Lower lobe of right lung (tissue), 2 donors: Measurements from ENCODE around the gene ICE1. TPM values are rescaled to one million over a fixed set of nuclear protein-coding genes. Genes with fewer than 3 reads are reported as not detected.

Source experiments
- ATAC-seq, 2 donors: fragments of 200-7000 bp; cut with Tn5 transposase; one replicate each; pipeline ENCODE4 v1.9.1; 2020 to 2022; ENCODE audit warnings: mild to moderate bottlenecking in 2 of 2, moderate library complexity in 2 of 2
- DNase-seq: peaks from one replicate; pipeline ENCODE4 v3.0.0-alpha.2; 2020
- H3K27ac ChIP-seq: fragments of 200-600 bp; one replicate; pipeline ENCODE4 v1.8.0; 2022
- H3K27me3 ChIP-seq: fragments of 200-600 bp; one replicate; pipeline ENCODE4 v1.8.0; 2022; ENCODE audit warnings: low read depth
- H3K36me3 ChIP-seq: fragments of 200-600 bp; one replicate; pipeline ENCODE4 v1.8.0; 2022; ENCODE audit warnings: mild to moderate bottlenecking
- H3K4me1 ChIP-seq: fragments of 200-600 bp; one replicate; pipeline ENCODE4 v1.8.0; 2022
- H3K4me3 ChIP-seq: fragments of 200-600 bp; one replicate; pipeline ENCODE4 v1.8.0; 2022; ENCODE audit warnings: mild to moderate bottlenecking
- H3K9me3 ChIP-seq: fragments of 200-600 bp; one replicate; pipeline ENCODE4 v1.8.0; 2022
- intact Hi-C: fragments of 100-400 bp; cut with DNase I; formaldehyde crosslinking; loops from one replicate; pipeline ENCODE4 v1.11.0; 2022
- total RNA-seq: library from RNA; stranded (reverse); fragmentation: NEBNext Ultra II Directional; extraction: Animal tissue kit (Norgen Biotek cat#: 25700); gene quantifications from one replicate; pipeline ENCODE4 v1.2.1, GENCODE V29; 2021
- TF ChIP-seq, protein P1 (sequence below): fragments of 200-600 bp; IDR thresholded peaks from one replicate; pipeline ENCODE4 v1.8.0; 2022; ENCODE audit warnings: antibody characterized with exemption, mild to moderate bottlenecking
- donor health status: DM: no; HTN: yes; CAD: no; lungs with severe emphysema.

The ICE1 gene
- total RNA-seq, 1 donor from 2014 or later: 28.1 TPM

DNA sequence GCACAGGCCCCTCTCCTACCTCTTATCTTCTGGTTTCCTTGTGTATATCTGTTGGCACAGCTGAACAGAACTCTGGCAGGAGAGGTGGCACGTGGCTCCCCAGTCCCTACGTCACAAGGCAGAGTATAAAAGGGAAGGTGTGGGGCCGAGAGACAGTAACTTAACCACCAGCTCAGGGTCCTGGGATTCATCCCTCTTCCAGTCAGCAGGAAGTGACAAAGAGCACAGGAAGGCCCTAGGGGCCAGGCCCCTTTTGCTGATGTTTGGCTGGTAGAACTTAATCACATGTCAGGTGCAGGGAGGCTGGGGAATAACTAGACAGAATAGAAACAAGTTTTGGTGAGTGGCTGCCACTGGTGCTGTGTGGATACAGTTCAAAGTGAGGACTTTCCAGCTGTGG is 4.5 kb upstream of the ICE1 start:
- intact Hi-C loops: loop anchor here (10.0 kb wide), 1 partner anchor 273 kb away; the partner anchor contains the start of gene ADAMTS16
- no peaks in the 10 kb centered on the region for H3K27me3 ChIP-seq
- no peak for ATAC-seq

DNA sequence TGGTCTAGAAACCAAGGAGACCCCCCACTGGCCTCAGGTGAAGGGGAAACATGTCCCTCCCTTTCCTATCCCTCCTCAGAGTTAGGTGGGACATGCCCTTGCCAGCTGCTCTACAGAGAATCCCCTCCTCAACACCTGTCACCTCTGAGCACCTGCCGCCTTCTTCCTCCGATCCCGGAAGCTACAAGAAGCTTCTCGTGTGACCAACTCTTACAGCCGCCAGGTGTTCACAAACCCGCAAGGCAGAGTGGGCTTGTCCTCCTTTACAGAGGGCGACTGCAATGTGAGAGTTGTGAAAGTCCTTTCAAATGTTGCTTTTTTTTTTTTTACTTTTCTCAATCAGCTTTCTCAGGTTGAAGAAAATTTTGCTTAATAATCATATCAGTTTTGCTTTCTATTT is 3.7 kb upstream of the ICE1 start:
- TF ChIP-seq, protein P1, sequence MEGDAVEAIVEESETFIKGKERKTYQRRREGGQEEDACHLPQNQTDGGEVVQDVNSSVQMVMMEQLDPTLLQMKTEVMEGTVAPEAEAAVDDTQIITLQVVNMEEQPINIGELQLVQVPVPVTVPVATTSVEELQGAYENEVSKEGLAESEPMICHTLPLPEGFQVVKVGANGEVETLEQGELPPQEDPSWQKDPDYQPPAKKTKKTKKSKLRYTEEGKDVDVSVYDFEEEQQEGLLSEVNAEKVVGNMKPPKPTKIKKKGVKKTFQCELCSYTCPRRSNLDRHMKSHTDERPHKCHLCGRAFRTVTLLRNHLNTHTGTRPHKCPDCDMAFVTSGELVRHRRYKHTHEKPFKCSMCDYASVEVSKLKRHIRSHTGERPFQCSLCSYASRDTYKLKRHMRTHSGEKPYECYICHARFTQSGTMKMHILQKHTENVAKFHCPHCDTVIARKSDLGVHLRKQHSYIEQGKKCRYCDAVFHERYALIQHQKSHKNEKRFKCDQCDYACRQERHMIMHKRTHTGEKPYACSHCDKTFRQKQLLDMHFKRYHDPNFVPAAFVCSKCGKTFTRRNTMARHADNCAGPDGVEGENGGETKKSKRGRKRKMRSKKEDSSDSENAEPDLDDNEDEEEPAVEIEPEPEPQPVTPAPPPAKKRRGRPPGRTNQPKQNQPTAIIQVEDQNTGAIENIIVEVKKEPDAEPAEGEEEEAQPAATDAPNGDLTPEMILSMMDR: no peak
- H3K27me3 ChIP-seq: no peaks in the 10 kb centered on the region
- no peaks in the 10 kb centered on the region for H3K9me3 ChIP-seq
- ATAC-seq (no peak), DNase-seq (no peak)
- H3K36me3 ChIP-seq: no peaks in the 10 kb centered on the region
- no peak overlapping the region for H3K27ac ChIP-seq
- intact Hi-C loops: loop anchor here (10.0 kb wide), 1 partner anchor 274 kb away; the partner anchor contains the start of gene ADAMTS16
- H3K4me3 ChIP-seq: no peak overlapping the region
- H3K4me1 ChIP-seq: peaks cover 25% of the 10 kb centered on the region

More for the DNA sequence above, 4.5 kb upstream of the ICE1 start:
- H3K9me3 ChIP-seq: no peaks in the 10 kb centered on the region
- H3K4me3 ChIP-seq: no peak overlapping the region
- H3K36me3 ChIP-seq: no peaks in the 10 kb centered on the region
- TF ChIP-seq, protein P1: no peak
- no peak overlapping the region for H3K27ac ChIP-seq
- H3K4me1 ChIP-seq: peaks cover 19% of the 10 kb centered on the region
- no peak for DNase-seq

DNA sequence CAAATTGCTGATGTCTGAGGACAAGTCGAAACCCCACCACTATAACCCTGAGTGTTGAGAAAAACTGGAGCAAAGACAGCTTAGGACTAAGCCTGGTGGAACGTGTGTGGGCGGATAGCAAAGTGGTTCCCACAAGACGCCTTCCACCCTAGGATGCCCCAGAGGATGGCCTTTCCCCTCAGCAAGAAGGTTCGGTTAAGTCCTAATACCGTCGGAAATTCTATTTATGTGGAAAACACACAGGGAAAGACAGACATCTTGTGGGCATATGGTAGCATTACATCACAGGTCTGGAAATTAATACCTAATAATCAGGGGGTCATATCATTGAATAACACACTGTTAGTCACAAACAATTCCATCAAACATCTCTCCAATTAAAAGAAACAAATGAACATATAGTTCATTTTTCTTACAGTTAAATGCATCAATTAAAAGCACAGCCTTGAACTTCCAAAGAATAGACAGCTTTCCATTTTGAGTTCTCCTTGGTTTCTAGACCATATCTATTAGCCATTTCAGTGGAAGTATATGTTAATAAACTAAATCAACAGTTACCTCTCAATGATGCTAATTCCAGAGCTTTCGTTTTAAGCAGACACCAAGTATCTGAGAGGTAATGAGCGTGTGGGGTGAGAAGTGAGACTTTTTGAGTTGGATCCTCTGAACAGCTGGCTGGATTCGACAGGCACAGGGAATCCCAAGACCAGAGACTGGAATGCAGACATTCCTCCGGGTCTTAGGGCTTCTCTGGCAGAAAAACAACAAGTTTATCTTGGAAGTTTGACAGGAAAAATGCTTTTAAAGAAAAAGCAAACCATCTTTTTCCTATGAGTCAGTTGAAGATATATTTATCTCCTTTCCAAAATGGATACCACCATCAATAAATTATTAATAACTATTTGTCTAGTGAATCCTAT is 2.9 kb upstream of the ICE1 start:
- Histone ChIP-seq H3K9me3 (no peaks in the 10 kb centered on the region), H3K27me3 (no peaks in the 10 kb centered on the region), H3K4me3 (no peak overlapping the region), H3K36me3 (no peaks in the 10 kb centered on the region), H3K4me1 (peaks cover 33% of the 10 kb centered on the region), H3K27ac (no peak overlapping the region)
- ATAC-seq: no peak
- TF ChIP-seq, protein P1: peak; percentile 58
- intact Hi-C loops: loop anchor here (10.0 kb wide), 1 partner anchor 275 kb away; the partner anchor contains the start of gene ADAMTS16
- no peak for DNase-seq

DNA sequence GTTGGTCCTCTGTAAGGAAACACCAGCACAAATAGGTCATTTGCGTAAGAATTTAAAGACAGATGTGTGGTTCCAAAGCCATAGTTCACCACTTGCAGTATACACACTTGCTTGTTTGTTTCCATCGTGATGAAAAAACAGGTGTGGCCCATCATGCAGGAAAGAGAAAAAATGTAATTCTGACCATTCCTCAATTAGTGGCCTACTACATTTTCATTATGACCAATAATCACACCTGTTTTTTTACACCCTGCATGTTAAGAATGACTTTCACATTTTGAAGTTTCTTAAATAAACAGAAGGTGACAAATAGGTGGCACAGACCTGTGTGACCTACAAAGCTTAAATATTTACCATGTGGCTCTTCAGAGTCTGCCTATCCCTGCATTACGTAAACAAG is 2.2 kb upstream of the ICE1 start:
- peaks cover 40% of the 10 kb centered on the region for H3K4me1 ChIP-seq
- intact Hi-C loops: no loop called here
- DNase-seq (no peak), ATAC-seq (no peak)
- no peaks in the 10 kb centered on the region for H3K36me3 ChIP-seq
- no peaks in the 10 kb centered on the region for H3K27me3 ChIP-seq
- H3K4me3 ChIP-seq: no peak overlapping the region
- TF ChIP-seq, protein P1: no peak
- no peaks in the 10 kb centered on the region for H3K9me3 ChIP-seq
- no peak overlapping the region for H3K27ac ChIP-seq

DNA sequence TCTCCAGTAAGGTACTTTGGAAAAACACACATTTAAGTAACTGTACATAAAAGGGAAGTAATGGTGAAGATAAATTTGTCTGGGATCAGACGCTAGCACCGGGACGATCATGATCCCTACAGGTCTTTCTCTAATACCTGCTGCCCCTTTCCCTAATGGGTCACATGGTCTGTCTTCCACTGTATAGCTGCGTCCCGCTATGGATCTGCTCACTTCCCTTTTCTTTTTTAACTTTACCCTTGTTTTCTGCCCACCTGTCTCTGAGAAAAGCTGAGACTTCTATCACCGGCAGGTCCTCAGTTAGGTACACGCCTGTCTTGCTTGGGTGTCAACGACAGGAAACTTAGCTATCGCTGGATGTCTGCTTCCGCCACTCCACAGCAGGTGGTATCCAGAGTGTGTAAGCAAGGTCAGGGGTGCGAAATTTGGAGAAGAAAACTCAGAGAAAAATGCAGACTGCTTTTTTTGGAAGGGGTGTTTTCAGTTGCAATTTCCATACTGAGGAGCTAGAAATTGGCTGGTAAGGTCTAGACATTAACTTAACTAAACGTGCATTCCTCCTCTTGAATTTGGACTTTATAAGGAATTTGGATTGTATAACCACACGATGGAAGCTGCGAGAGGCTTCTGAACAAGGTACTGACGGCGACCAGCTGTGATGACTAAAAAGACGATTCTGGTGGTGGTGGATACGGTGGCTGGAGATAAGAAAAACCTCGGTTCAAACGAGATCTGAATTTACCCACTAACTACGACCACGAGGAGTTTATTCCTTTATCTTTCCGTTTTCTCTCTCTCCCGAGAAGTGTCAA is 1.1 kb upstream of the ICE1 start:
- Histone ChIP-seq H3K27me3 (no peaks in the 10 kb centered on the region), H3K4me3 (peak overlapping the region; percentile 99), H3K9me3 (no peaks in the 10 kb centered on the region), H3K27ac (peak overlapping the region; percentile 98), H3K4me1 (peaks cover 43% of the 10 kb centered on the region), H3K36me3 (no peaks in the 10 kb centered on the region)
- DNase-seq (no peak), ATAC-seq (peak in 1 of 2 donors; percentile 0)
- intact Hi-C loops: no loop called here
- TF ChIP-seq, protein P1: no peak
